IMR-90 (cell line): ENCODE data around the gene PMEPA1. TPM values are rescaled to one million over a fixed set of nuclear protein-coding genes. Genes with fewer than 3 reads are reported as not detected.

ENCODE experiments used
- ATAC-seq: fragments of 200-7000 bp; cut with Tn5 transposase; 2 replicates; pipeline ENCODE4 v1.9.1; 2020; ENCODE audit warnings: low read depth, mild to moderate bottlenecking, moderate library complexity
- BruUV-seq: library from RNA; stranded (reverse); fragments of 400-500 nt; replicated peaks from 2 replicates; lab custom pipeline; 2021; lab: Mats Ljungman, UMichigan
- CTCF ChIA-PET: fragments of 300-600 bp; formaldehyde crosslinking; extraction: SDS; loops from one replicate; lab custom pipeline; 2021; ENCODE audit warnings: antibody characterized with exemption; lab: Yijun Ruan, JAX
- POLR2A ChIA-PET: fragments of 300-600 bp; sonication (Branson Sonifier 250); formaldehyde crosslinking; loops from one replicate; lab custom pipeline; 2022; ENCODE audit warnings: antibody characterized with exemption; ENCODE audit not compliant: unreplicated experiment; lab: Charles Lee
- DNase-seq: peaks from one replicate; pipeline ENCODE4 v3.0.0; 2013
- H2AFZ ChIP-seq: replicated peaks from 2 replicates; pipeline ENCODE3; 2013; ENCODE audit warnings: low read length, mild to moderate bottlenecking; ENCODE audit not compliant: poor library complexity
- H2AK5ac ChIP-seq: 2 replicates; pipeline ENCODE4 v1.6.1; 2013; ENCODE audit warnings: low read depth, low read length, inconsistent platforms
- H2AK9ac ChIP-seq: replicated peaks from 2 replicates; pipeline ENCODE3; 2013; ENCODE audit warnings: mild to moderate bottlenecking, low read depth, low read length, moderate library complexity; ENCODE audit not compliant: poor library complexity
- H2BK120ac ChIP-seq: 2 replicates; pipeline ENCODE4 v1.6.1; 2013; ENCODE audit warnings: low read depth, low read length, inconsistent platforms
- H2BK15ac ChIP-seq: 3 replicates; pipeline ENCODE4 v1.6.1; 2013; ENCODE audit warnings: low read depth, low read length, inconsistent platforms
- H2BK20ac ChIP-seq: 2 replicates; pipeline ENCODE4 v1.6.1; 2013; ENCODE audit warnings: low read depth, mild to moderate bottlenecking, inconsistent platforms, low read length, moderate library complexity
- H2BK5ac ChIP-seq: 2 replicates; pipeline ENCODE4 v1.6.1; 2013; ENCODE audit warnings: mild to moderate bottlenecking, low read depth, low read length, inconsistent platforms; ENCODE audit not compliant: poor library complexity, severe bottlenecking
- H3K14ac ChIP-seq: replicated peaks from 2 replicates; pipeline ENCODE4 v1.6.1; 2013; ENCODE audit warnings: low read depth, low read length, inconsistent platforms
- H3K18ac ChIP-seq: 2 replicates; pipeline ENCODE4 v1.6.1; 2013; ENCODE audit warnings: low read depth, low read length, control low read depth
- H3K23ac ChIP-seq: 2 replicates; pipeline ENCODE4 v1.6.1; 2013; ENCODE audit warnings: low read depth, low read length, inconsistent platforms
- H3K27ac ChIP-seq: 2 replicates; pipeline ENCODE4 v1.5.1; 2013; ENCODE audit warnings: mild to moderate bottlenecking, control low read depth, low read length; ENCODE audit not compliant: insufficient read depth
- H3K27me3 ChIP-seq: 2 replicates; pipeline ENCODE4 v1.6.1; 2013; ENCODE audit warnings: low read length; ENCODE audit not compliant: control insufficient read depth, insufficient read depth
- H3K36me3 ChIP-seq: 2 replicates; pipeline ENCODE4 v1.6.1; 2013; ENCODE audit warnings: low read length, mixed read lengths; ENCODE audit not compliant: control insufficient read depth, insufficient read depth
- H3K4ac ChIP-seq: 2 replicates; pipeline ENCODE4 v1.6.1; 2013; ENCODE audit warnings: low read depth, low read length, inconsistent platforms
- H3K4me1 ChIP-seq: 2 replicates; pipeline ENCODE4 v1.6.1; 2013; ENCODE audit warnings: low read length, mixed read lengths; ENCODE audit not compliant: control insufficient read depth, insufficient read depth
- H3K4me2 ChIP-seq: 2 replicates; pipeline ENCODE4 v1.6.1; 2013; ENCODE audit warnings: low read depth, mild to moderate bottlenecking, control low read depth, low read length, moderate library complexity
- H3K4me3 ChIP-seq: 2 replicates; pipeline ENCODE4 v1.5.1; 2013; ENCODE audit warnings: low read depth, mild to moderate bottlenecking, control low read depth, low read length, moderate library complexity; ENCODE audit not compliant: insufficient read depth
- H3K56ac ChIP-seq: 2 replicates; pipeline ENCODE4 v1.6.1; 2013; ENCODE audit warnings: low read length, inconsistent platforms; ENCODE audit not compliant: insufficient read depth; ENCODE audit errors: extremely low read depth
- H3K79me1 ChIP-seq, 2 experiments: 2 replicates each; pipeline ENCODE4 v1.6.1; 2013; ENCODE audit warnings: low read length in 2 of 2, inconsistent platforms in 1 of 2, low read depth in 1 of 2
- H3K9ac ChIP-seq: 2 replicates; pipeline ENCODE4 v1.6.1; 2013; ENCODE audit warnings: low read depth, low read length, control low read depth
- H3K9me1 ChIP-seq: 2 replicates; pipeline ENCODE4 v1.6.1; 2013; ENCODE audit warnings: low read length, inconsistent platforms; ENCODE audit not compliant: insufficient read depth
- H3K9me3 ChIP-seq: 2 replicates; pipeline ENCODE4 v1.6.1; 2013; ENCODE audit warnings: low read length; ENCODE audit not compliant: control insufficient read depth, insufficient read depth
- H4K20me1 ChIP-seq: 2 replicates; pipeline ENCODE4 v1.6.1; 2013; ENCODE audit warnings: low read length, inconsistent platforms; ENCODE audit not compliant: insufficient read depth
- H4K5ac ChIP-seq: 2 replicates; pipeline ENCODE4 v1.6.1; 2013; ENCODE audit warnings: mild to moderate bottlenecking, low read depth, low read length, control low read depth
- H4K8ac ChIP-seq, 2 experiments: 2 replicates each; pipeline ENCODE4 v1.6.1; 2013; ENCODE audit warnings: low read depth in 2 of 2, low read length in 2 of 2, control low read depth in 1 of 2, inconsistent platforms in 1 of 2
- H4K91ac ChIP-seq: 2 replicates; pipeline ENCODE4 v1.6.1; 2013; ENCODE audit warnings: low read depth, low read length, inconsistent platforms; ENCODE audit not compliant: insufficient read depth
- BHLHE40 ChIP-seq: fragments of 150-350 bp; IDR thresholded peaks from 2 replicates; pipeline ENCODE4 v1.6.1; 2016; ENCODE audit warnings: mild to moderate bottlenecking, low read depth, low read length
- CEBPB ChIP-seq: IDR thresholded peaks from 2 replicates; pipeline ENCODE4 v1.6.1; 2012; ENCODE audit warnings: low read depth, low read length, improper control_type of control experiment
- CHD1 ChIP-seq: IDR thresholded peaks from 2 replicates; pipeline ENCODE4 v1.6.1; 2012; ENCODE audit warnings: low read depth, low read length, improper control_type of control experiment
- CTCF ChIP-seq: conservative IDR thresholded peaks from 2 replicates; pipeline ENCODE4 v1.5.1; 2012; ENCODE audit warnings: mild to moderate bottlenecking, low read depth, low read length, improper control_type of control experiment
- FOS ChIP-seq: fragments of 150-350 bp; IDR thresholded peaks from 2 replicates; pipeline ENCODE4 v1.6.1; 2016; ENCODE audit warnings: low read depth, low read length
- MAFK ChIP-seq: IDR thresholded peaks from 2 replicates; pipeline ENCODE4 v1.6.1; 2012; ENCODE audit warnings: low read depth, low read length, improper control_type of control experiment
- MAZ ChIP-seq: IDR thresholded peaks from 2 replicates; pipeline ENCODE4 v1.6.1; 2012; ENCODE audit warnings: low read depth, mild to moderate bottlenecking, low read length, improper control_type of control experiment, moderate library complexity, borderline replicate concordance
- MXI1 ChIP-seq: IDR thresholded peaks from 2 replicates; pipeline ENCODE4 v1.6.1; 2012; ENCODE audit warnings: low read depth, mild to moderate bottlenecking, low read length, moderate library complexity, borderline replicate concordance
- NFE2L2 ChIP-seq: fragments of 150-350 bp; IDR thresholded peaks from 2 replicates; pipeline ENCODE4 v1.6.1; 2016; ENCODE audit warnings: low read depth, mild to moderate bottlenecking, low read length
- POLR2A ChIP-seq: IDR thresholded peaks from 2 replicates; pipeline ENCODE4 v1.6.1; 2012; ENCODE audit warnings: mild to moderate bottlenecking, low read depth, low read length
- RAD21 ChIP-seq: IDR thresholded peaks from 2 replicates; pipeline ENCODE4 v1.6.1; 2012; ENCODE audit warnings: low read length, improper control_type of control experiment
- RCOR1 ChIP-seq: IDR thresholded peaks from 2 replicates; pipeline ENCODE4 v1.6.1; 2012; ENCODE audit warnings: mild to moderate bottlenecking, low read length, improper control_type of control experiment; ENCODE audit not compliant: insufficient replicate concordance
- RFX5 ChIP-seq: IDR thresholded peaks from 2 replicates; pipeline ENCODE4 v1.8.0; 2012; ENCODE audit warnings: low read depth, mild to moderate bottlenecking, low read length, moderate library complexity
- SMC3 ChIP-seq: fragments of 150-350 bp; IDR thresholded peaks from 2 replicates; pipeline ENCODE4 v1.6.1; 2016; ENCODE audit warnings: low read depth, mild to moderate bottlenecking, antibody characterized with exemption, low read length, moderate library complexity
- USF2 ChIP-seq: fragments of 150-350 bp; IDR thresholded peaks from 2 replicates; pipeline ENCODE4 v1.6.1; 2017; ENCODE audit warnings: mild to moderate bottlenecking, antibody characterized with exemption, low read length, low read depth
- WGBS, 2 experiments: methylation state at CpG; one replicate each; pipeline versions ENCODE4 v1.1.5 to v1.1.7; 2013; ENCODE audit warnings: missing lambda C conversion rate in 2 of 2; ENCODE audit not compliant: insufficient read length in 1 of 2; ENCODE audit errors: extremely low coverage in 2 of 2; 5-methylcytosine and 5-hydroxymethylcytosine counted together
- dilution Hi-C: fragments of 300-500 bp; cut with HindIII; formaldehyde crosslinking; loops from one replicate; pipeline ENCODE4 v1.14.3; 2018; ENCODE audit warnings: low sequenced_read_pairs; ENCODE audit not compliant: unreplicated experiment
- in situ Hi-C: fragments of 300-500 bp; cut with MboI; formaldehyde crosslinking; loops from 3 replicates; pipeline ENCODE4 v1.14.3; 2019; ENCODE audit warnings: low sequenced_read_pairs, inconsistent platforms, mixed read lengths
- intact Hi-C: fragments of 100-400 bp; cut with micrococcal nuclease; formaldehyde crosslinking; loops from 2 replicates; pipeline ENCODE4 v1.10.0; 2022
- polyA plus RNA-seq, 3 experiments: library from polyadenylated mRNA; depleted of rRNA; stranded (reverse); fragments of >200 nt; gene quantifications; 2 replicates each; pipeline ENCODE4 v1.2.3, GENCODE V29; 2012; ENCODE audit warnings: low replicate concordance in 1 of 3
- total RNA-seq: library from RNA; depleted of rRNA; stranded (reverse); fragments of >200 nt; gene quantifications from 2 replicates; pipeline ENCODE4 v1.2.3, GENCODE V29; 2012
- TF ChIP-seq, protein P1 (sequence below): fragments of 150-350 bp; IDR thresholded peaks from 2 replicates; pipeline ENCODE4 v1.6.1; 2016; ENCODE audit warnings: low read depth, mild to moderate bottlenecking, low read length, moderate library complexity, borderline replicate concordance

Gene PMEPA1
- total and polyA plus RNA-seq, 2 of the 4 experiments (the other 2 are of a cell fraction), result 2.0 to 6.9 TPM

DNA sequence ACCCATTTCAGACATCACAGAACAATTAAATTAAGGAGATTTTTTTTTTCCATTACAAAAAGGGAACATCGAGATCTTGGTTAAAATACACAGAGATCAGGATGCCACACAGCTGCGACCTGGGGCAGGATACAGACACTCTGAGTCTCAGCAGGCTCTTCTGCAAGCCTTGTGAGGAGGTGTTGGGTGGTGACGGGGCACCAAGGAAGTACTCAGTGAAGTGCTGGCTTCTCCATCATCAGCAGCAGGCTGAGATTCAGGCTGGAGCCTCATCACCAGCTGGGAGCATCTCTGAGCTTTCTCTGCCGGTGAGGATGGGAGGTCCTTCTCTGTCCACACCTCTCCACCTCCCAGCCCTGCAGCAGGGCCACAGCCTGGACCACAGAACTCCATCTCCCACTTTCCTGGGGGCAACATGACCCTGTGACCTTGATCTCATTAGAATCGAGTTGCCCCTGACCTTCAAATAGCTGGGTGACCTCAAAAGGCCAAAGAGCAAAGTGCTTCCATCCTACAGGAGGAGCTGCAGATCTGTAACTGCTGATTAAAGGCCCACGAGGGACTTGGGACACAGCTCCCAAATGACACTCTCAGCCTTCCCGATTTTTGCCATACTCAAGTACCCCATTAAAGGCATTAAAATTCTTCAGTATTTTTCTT is 16.0 kb downstream of the PMEPA1 start:
- TF ChIP-seq MAZ, result no peak
- TF ChIP-seq, protein P1, sequence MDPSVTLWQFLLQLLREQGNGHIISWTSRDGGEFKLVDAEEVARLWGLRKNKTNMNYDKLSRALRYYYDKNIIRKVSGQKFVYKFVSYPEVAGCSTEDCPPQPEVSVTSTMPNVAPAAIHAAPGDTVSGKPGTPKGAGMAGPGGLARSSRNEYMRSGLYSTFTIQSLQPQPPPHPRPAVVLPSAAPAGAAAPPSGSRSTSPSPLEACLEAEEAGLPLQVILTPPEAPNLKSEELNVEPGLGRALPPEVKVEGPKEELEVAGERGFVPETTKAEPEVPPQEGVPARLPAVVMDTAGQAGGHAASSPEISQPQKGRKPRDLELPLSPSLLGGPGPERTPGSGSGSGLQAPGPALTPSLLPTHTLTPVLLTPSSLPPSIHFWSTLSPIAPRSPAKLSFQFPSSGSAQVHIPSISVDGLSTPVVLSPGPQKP, result no peak
- TF ChIP-seq POLR2A, result no peak
- TF ChIP-seq MAFK, result no peak
- TF ChIP-seq NFE2L2, result no peak
- no peak for TF ChIP-seq BHLHE40
- no peak for TF ChIP-seq SMC3
- TF ChIP-seq RFX5, result no peak
- TF ChIP-seq CTCF, result no peak
- TF ChIP-seq USF2, result no peak
- TF ChIP-seq MXI1, result no peak
- no peak for TF ChIP-seq RCOR1
- no peak for TF ChIP-seq CEBPB
- no peak for TF ChIP-seq FOS
- TF ChIP-seq CHD1, result no peak
- TF ChIP-seq RAD21, result no peak
- ATAC-seq, result no peak
- Histone ChIP-seq H2BK120ac (no peak overlapping the region), H3K4me1 (peaks cover 13% of the 10 kb centered on the region), H4K5ac (no peak overlapping the region), H3K9me3 (no peaks in the 10 kb centered on the region), H3K27ac (no peak overlapping the region), H2AK5ac (no peak overlapping the region), H3K18ac (no peak overlapping the region), H3K56ac (no peak overlapping the region), H3K79me1 (peaks cover 23 to 43% of the 10 kb centered on the region in 2 experiments; a peak in 3 of 4 replicates), H3K4ac (no peak overlapping the region), H3K14ac (no peak overlapping the region), H2BK20ac (no peak overlapping the region), H3K4me2 (no peak overlapping the region), H4K20me1 (peaks cover 69% of the 10 kb centered on the region), H2BK5ac (no peak overlapping the region), H3K27me3 (no peaks in the 10 kb centered on the region), H3K9ac (no peak overlapping the region), H2AFZ (no peak overlapping the region), H4K8ac (no peak overlapping the region), H2BK15ac (no peak overlapping the region), H3K9me1 (peaks cover 20% of the 10 kb centered on the region), H3K36me3 (peaks cover 2% of the 10 kb centered on the region; the same call in 1 of the 2 replicates), H3K23ac (no peak overlapping the region), H4K91ac (no peak overlapping the region), H3K4me3 (no peak overlapping the region), H2AK9ac (no peak overlapping the region)
- WGBS, 2 experiments, result no CpG with 5 or more reads among the region's 7 CpGs
- no TSS peak for BruUV-seq
- no peak for DNase-seq
- ChIA-PET POLR2A (no interaction called here), CTCF (interaction anchor here (0.6 kb wide), 1 partner anchor 67 kb away, joined by 11 read pairs; no protein-coding TSS in a partner anchor)
- intact Hi-C loops, result no loop called here
- dilution Hi-C loops, result no loop called here
- in situ Hi-C loops, result loop anchor here (25.0 kb wide), 1 partner anchor 1344 kb away; the partner anchor contains the start of genes ATP5F1E and PRELID3B
